NCI-H2227 treated with DMSO at 0.1 percent for 48 hours (cell line): ENCODE results near the gene AGPAT3.
"Not testable (repeated sequence)": the region's sequence is repeated elsewhere in the genome, so short reads cannot be mapped to it uniquely, and the experiment has no call there.

Experiments used
- DNase-seq: peaks from one replicate; lab custom pipeline; 2025; lab: John Stamatoyannopoulos, UW

Gene AGPAT3

GRCh38 chr21:43835050-43835449 lies 30.0 kb upstream of the AGPAT3 start:
- no peak for DNase-seq

- no peak for DNase-seq
Observed at GRCh38 chr21:43835861-43836260, 29.2 kb upstream of the AGPAT3 start.

- DNase-seq, result no peak
Observed at GRCh38 chr21:43836616-43837015, 28.4 kb upstream of the AGPAT3 start.

- DNase-seq, result no peak
Observed at GRCh38 chr21:43840259-43840658, 24.8 kb upstream of the AGPAT3 start.

- no peak for DNase-seq
Observed at GRCh38 chr21:43842742-43843141, 22.3 kb upstream of the AGPAT3 start.

GRCh38 chr21:43844906-43845305 lies 20.1 kb upstream of the AGPAT3 start:
- DNase-seq, result not testable (repeated sequence)

GRCh38 chr21:43845386-43845785 lies 19.6 kb upstream of the AGPAT3 start:
- DNase-seq, result no peak

GRCh38 chr21:43846430-43846829 lies 18.6 kb upstream of the AGPAT3 start:
- no peak for DNase-seq

GRCh38 chr21:43847301-43847700 lies 17.7 kb upstream of the AGPAT3 start:
- DNase-seq, result no peak

GRCh38 chr21:43848771-43849170 lies 16.3 kb upstream of the AGPAT3 start:
- no peak for DNase-seq

- DNase-seq, result no peak
Observed at GRCh38 chr21:43849532-43850299, 15.3 kb upstream of the AGPAT3 start.

GRCh38 chr21:43850728-43851295 lies 14.2 kb upstream of the AGPAT3 start:
- DNase-seq, result no peak

GRCh38 chr21:43851593-43851992 lies 13.4 kb upstream of the AGPAT3 start:
- DNase-seq, result peak; percentile 31

GRCh38 chr21:43853851-43854772 lies 10.9 kb upstream of the AGPAT3 start:
- no peak for DNase-seq

GRCh38 chr21:43854773-43855633 lies 10.0 kb upstream of the AGPAT3 start:
- DNase-seq, result no peak

- DNase-seq, result no peak
Observed at GRCh38 chr21:43855955-43856354, 9.1 kb upstream of the AGPAT3 start.

GRCh38 chr21:43858806-43859648 lies 6.0 kb upstream of the AGPAT3 start:
- no peak for DNase-seq

- DNase-seq, result no peak
Observed at GRCh38 chr21:43859747-43860214, 5.2 kb upstream of the AGPAT3 start.

GRCh38 chr21:43861706-43862105 lies 3.3 kb upstream of the AGPAT3 start:
- no peak for DNase-seq

GRCh38 chr21:43864313-43864961 lies 586 bp upstream of the AGPAT3 start:
- no peak for DNase-seq
